OCI-LY3 (cell line): ENCODE results near the gene SERTAD3.

Experiments used
- EZH2phosphoT487 ChIP-seq: fragments of 200-600 bp; shearing (Covaris generic); IDR thresholded peaks from 2 replicates; pipeline ENCODE4 v1.6.1; 2018; ENCODE audit warnings: antibody characterized with exemption, mixed run types, low read depth
- TF ChIP-seq, protein P1 (sequence below): fragments of 200-600, 300-600 bp; sonication (generic); IDR thresholded peaks from 2 replicates; pipeline ENCODE4 v1.5.1; 2014; ENCODE audit warnings: antibody characterized with exemption, low read length, low read depth

DNA sequence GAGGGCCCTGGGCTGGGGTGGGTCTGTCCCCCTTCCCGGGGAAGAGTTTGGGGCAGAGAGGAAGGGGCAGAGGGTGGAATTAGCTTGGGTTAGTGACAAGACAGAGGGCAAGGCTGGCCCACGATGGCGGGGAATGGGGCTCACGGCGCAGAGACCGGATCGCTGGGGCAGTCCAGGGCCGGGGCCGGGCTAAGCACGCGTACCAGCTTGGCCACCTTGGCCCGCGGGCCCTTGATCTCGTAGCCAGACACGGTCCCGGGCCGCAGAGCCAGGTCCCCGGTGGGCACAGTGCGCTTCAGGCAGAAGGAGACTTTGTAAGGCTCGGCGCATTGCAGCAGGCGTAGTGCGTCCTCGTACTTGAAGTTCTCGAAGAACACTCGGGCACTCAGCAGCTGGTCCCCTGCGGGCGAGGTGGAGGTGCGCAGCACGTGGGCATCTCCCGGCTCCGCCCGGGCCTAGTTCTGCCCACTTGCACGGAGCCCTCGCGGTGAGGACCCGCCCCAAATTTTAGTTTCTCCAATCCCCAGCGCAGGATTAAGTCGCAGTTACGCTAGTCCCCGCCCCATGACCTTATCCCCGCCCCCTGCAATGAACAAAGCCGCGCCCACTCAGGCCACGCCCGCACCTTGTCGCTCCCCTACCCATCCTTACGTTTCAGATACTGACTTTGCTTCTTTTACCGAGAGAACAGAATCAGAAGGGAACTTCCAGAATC lies 45.6 kb downstream of the SERTAD3 start:
- TF ChIP-seq, protein P1, sequence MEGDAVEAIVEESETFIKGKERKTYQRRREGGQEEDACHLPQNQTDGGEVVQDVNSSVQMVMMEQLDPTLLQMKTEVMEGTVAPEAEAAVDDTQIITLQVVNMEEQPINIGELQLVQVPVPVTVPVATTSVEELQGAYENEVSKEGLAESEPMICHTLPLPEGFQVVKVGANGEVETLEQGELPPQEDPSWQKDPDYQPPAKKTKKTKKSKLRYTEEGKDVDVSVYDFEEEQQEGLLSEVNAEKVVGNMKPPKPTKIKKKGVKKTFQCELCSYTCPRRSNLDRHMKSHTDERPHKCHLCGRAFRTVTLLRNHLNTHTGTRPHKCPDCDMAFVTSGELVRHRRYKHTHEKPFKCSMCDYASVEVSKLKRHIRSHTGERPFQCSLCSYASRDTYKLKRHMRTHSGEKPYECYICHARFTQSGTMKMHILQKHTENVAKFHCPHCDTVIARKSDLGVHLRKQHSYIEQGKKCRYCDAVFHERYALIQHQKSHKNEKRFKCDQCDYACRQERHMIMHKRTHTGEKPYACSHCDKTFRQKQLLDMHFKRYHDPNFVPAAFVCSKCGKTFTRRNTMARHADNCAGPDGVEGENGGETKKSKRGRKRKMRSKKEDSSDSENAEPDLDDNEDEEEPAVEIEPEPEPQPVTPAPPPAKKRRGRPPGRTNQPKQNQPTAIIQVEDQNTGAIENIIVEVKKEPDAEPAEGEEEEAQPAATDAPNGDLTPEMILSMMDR: no peak
- no peak for TF ChIP-seq EZH2phosphoT487
